GM21825 (cell line): ENCODE results near the gene HEATR5A.
"Not testable (repeated sequence)": the region's sequence is repeated elsewhere in the genome, so short reads cannot be mapped to it uniquely, and the experiment has no call there.

Experiments used
- ATAC-seq: cut with Tn5 transposase; IDR thresholded peaks from one replicate; pipeline ENCODE4 v1.9.1; 2021; ENCODE audit warnings: mild to moderate bottlenecking, moderate library complexity; ENCODE audit not compliant: unreplicated experiment

HEATR5A gene

GRCh38 chr14:31337331-31337730 is 83.0 kb downstream of the HEATR5A start:
- no peak for ATAC-seq

- ATAC-seq: no peak
Observed at GRCh38 chr14:31336646-31337045, 83.7 kb downstream of the HEATR5A start.

- ATAC-seq: not testable (repeated sequence)
Observed at GRCh38 chr14:31331395-31331794, 89.0 kb downstream of the HEATR5A start.

- ATAC-seq: not testable (repeated sequence)
Observed at GRCh38 chr14:31329876-31330521, 90.4 kb downstream of the HEATR5A start.

GRCh38 chr14:31326111-31326510 is 94.2 kb downstream of the HEATR5A start:
- no peak for ATAC-seq

DNA sequence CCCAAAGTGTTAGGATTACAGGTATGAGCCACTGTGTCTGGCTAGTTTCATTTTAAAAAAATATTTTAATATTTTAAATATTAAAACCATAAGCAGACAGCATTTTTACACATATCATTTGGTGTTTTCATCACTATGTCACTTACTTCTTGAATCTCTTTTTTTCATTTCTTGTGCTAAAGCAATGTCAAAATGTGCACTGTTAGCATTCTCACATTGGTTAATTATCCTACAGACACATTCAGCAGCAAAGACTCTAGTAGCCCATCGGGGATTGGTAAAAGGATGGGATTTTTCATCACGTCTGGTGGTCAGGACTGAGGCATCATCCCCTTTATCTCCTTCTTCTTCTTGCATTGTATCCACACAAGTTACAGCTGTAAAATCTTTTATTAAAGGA is 96.9 kb downstream of the HEATR5A start:
- no peak for ATAC-seq

GRCh38 chr14:31320922-31321766 is 99.2 kb downstream of the HEATR5A start:
- no peak for ATAC-seq

- no peak for ATAC-seq
Observed at GRCh38 chr14:31320216-31320615, 100.1 kb downstream of the HEATR5A start.

DNA sequence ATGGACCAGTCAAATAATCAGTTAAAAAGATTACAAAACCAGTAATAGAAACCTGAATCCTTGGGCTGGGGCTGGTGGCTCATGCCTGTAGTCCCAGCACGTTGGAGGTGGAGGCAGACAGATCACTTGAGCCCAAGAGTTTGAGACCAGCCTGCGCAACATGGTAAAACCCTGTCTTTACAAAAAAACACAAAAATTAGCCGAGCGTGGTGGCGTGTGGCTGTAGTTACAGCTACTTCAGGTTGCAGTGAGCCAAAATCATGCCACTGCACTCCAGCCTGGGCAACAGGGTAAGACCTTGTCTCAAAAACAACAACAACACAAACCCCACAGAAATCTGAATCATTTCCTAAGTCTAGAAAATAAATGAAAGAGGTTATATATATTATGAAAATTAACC is 100.6 kb downstream of the HEATR5A start:
- no peak for ATAC-seq

DNA sequence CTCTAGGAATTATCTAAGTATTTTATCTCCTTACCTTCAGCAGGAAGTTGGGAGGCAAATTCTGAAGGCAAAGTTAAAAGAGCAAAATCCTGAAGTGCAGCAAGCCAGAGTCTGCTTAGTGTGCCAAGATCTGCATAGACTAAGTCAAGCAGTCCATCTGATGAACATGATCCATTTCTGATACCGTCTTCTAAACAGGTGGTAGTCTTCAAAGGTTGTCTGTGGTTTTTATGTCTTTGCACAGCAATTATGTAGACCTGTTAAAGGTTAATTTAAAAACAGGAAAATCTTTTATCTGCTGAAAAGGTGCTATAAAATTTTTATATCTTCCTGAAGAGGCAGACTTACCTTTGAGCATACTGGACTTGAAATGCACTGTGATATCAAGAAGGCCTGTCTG is 107.4 kb downstream of the HEATR5A start:
- ATAC-seq: no peak

- ATAC-seq: not testable (repeated sequence)
Observed at GRCh38 chr14:31312370-31312769, 108.0 kb downstream of the HEATR5A start.

DNA sequence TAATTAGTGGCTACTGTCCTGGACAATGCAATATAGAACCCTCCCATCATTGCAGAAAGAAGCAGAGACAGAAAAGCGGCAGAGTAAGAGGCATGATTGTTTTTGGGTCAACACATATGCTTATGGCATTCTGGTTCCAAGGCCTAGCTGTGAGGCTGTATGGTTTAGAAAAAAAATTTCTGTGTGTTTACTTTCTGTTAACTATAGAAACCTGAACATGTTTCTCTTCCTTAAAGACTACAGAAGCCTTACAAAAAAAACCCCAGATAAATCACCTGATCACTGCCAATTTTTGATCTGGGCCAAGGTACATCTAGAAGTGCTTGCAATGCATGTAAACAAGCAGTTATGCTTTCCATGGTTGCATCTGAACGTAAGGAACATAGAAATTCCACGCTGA is 112.7 kb downstream of the HEATR5A start:
- ATAC-seq: no peak

- no peak for ATAC-seq
Observed at GRCh38 chr14:31307198-31307597, 113.2 kb downstream of the HEATR5A start.

DNA sequence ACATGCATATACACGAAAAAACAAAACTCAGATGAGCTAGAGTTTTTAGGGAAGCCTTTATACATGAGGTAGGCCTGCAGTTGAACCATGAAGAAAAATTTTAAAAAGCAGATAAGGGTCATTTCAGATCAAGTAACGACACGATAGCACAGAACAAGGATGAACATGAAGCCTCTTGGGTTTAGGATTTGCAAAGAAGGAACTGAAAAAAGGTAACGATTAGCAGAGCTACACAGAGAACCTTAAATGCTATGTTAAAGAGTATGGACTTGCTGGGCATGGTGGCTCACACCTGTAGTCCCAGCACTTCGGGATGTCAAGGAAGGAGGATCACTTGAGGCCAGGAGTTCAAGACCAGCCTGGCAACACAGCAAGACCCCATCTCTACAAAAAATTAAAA is 116.7 kb downstream of the HEATR5A start:
- ATAC-seq: no peak

DNA sequence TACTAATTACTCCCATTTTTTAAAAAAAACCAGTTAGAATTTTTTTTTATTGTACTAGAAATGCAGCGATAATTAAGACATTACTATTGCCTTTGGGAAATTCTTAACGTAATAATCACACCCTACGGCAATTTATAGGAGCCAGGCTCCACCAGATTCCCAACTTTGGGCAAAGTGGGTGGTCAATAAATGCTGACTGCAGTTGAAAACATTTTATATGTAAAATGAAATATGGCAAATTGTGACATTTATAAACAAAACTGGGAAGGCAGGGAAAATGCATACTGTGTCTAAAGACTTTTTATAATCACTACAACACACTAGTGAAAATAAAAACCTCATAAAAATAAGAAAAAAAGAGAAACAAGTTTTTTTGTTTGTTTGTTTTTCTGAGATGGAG is 119.5 kb downstream of the HEATR5A start:
- no peak for ATAC-seq

DNA sequence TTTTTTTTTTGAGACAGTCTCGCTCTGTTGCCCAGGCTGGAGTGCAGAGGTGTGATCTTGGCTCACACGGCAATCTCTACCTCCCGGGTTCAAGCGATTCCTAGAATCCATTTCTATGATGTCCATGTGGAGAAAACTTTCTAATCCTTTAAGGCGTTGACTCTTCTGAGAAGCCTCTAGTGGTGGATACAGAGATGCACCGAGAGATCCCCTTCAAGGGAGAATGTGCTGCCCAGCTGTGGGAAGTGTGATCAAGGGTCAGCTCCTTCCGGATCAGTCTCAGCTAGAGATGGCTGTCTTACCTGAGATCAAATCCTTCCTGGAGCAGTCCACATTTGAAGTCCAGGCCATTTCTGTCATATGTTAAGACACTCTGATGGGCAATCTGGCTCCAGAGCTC is 120.1 kb downstream of the HEATR5A start:
- no peak for ATAC-seq

DNA sequence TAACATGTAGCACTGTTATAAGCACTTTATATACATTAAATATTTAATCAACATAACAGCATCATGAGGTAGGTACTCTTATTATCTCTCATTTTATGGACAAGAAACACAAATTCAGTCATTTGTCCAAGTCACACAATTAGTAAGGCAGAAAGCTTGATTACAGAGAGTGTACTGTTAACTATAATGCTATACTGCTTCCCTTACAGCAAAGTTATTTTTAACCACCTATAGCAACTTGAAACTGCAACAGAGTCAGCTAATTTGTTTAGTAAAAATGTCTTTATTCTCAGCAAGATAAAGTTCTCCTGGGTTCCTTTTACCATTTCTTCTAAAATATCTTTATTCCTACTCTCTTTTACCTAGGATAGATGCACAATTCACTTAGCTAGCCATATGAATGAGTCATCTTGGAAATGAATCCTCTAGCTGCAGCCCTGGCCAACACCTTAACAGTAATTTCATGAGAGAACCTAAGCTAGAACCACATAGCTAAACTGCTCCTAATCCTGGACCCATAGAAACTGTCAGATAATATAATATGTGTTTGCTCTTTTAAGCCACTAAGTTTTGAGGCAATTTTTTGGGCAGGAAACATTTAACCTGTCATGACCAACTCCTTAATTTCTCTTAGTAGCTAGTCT is 122.5 kb downstream of the HEATR5A start:
- ATAC-seq: no peak

DNA sequence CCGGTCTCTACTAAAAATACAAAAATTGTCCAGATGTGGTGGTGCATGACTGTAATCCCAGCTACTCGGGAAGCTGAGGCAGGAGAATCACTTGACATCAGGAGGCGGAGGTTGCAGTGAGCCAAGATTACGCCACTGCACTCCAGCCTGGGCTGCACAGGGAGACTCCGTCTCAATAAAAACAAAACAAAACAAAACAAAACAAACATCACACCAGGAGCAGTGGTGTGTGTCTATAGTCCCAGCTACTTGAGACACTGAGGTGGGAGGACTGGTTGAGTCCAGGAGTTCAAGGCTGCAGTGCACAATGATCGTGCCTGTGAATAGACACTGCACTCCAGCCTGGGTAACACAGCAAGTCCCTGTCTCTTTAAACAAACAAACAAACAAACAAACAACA is 123.2 kb downstream of the HEATR5A start:
- ATAC-seq: no peak

DNA sequence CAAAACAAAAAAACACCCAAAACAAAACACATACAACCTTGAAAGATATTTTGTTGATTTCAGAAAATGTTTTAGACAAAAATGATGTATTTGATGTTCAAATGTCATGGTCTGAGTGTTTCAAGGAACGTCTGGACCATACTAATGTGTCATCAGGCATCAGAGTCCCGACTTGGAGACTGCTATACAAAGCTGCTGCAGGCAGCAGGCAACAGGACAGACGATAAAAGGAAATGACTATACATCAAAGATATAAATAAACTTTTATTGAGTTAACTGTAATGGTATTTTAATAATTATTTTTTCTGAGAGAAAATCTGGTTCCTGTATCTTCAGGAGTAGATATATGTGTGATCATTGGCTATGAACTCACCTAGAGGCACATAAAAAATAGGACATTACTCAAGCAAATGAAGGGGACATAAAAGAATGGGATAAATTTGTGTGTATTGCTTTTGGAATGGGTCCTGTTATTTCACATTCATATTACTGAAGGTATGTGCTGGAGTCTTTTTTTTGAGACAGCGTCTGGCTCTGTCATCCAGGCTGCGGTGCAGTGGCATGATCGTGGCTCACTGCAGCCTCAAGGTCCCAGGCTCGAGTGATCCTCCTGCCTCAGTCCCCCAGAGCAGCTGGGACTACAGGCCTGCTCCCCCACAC is 125.5 kb downstream of the HEATR5A start:
- ATAC-seq: no peak

GRCh38 chr14:31292937-31293616 is 127.3 kb downstream of the HEATR5A start:
- no peak for ATAC-seq

GRCh38 chr14:31291210-31291609 is 129.1 kb downstream of the HEATR5A start:
- no peak for ATAC-seq
